ENCODE measurements around the gene NTNG1.

NTNG1 gene

DNA sequence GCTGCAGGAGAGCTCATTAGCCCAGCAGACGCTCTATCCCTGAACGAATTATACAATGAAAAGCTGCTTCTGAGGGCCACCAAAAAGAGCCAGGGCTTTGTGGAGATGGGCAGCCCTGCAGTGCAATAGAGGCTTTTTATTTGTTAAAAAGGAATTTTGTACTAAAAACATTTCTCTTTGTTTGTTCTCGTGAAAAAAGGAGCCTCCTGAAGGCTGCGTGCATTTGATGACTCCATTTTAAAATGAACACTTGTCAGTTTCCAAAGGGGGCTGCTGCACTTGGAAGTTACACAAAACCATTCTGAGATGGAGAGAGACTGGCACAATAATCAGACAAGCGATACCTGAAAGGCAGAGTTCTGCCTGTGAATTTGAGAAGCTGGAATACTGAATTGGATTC lies 202.8 kb downstream of the NTNG1 start:
- no peak for DNase-seq

- DNase-seq: no peak
These were observed 203.5 kb downstream of the NTNG1 start for GRCh38 chr1:107344268-107344760.

- DNase-seq: no peak
These were observed 204.0 kb downstream of the NTNG1 start for GRCh38 chr1:107344836-107345235.

GRCh38 chr1:107352850-107353249 lies 212.0 kb downstream of the NTNG1 start:
- DNase-seq: no peak

GRCh38 chr1:107357376-107357775 lies 216.5 kb downstream of the NTNG1 start:
- no peak for DNase-seq

DNA sequence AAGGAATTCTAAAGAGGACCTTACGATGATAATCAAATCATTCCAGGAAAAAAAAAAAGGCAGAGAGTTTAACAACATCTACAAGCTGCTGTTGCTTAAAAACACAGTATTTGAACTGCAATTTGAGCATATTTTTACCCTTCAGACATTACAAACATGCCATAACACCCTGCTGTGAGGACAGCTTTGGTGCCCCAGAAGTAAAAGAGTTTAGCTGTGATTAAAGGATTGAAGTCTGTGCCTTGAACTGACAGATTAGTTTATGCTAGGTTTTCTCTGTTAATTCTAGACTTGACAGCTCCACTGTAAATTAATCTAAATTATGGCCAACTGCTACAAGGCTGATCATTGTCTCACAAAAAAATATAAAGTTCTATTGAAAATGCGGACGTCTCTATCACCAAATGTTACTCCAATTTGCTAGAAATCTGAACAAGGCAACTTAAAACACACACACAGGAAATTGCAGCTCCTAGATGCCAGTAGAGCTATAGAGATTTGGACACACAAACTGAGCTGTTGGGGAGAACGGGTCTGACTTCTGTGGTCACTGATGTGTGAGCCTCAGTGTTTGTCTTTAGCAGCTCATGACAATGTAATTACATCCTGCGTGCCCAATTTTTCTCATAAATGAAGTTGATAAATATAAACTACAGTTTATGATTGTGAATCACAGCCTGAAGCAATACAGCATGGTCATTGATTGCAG lies 217.9 kb downstream of the NTNG1 start:
- DNase-seq: no peak

DNA sequence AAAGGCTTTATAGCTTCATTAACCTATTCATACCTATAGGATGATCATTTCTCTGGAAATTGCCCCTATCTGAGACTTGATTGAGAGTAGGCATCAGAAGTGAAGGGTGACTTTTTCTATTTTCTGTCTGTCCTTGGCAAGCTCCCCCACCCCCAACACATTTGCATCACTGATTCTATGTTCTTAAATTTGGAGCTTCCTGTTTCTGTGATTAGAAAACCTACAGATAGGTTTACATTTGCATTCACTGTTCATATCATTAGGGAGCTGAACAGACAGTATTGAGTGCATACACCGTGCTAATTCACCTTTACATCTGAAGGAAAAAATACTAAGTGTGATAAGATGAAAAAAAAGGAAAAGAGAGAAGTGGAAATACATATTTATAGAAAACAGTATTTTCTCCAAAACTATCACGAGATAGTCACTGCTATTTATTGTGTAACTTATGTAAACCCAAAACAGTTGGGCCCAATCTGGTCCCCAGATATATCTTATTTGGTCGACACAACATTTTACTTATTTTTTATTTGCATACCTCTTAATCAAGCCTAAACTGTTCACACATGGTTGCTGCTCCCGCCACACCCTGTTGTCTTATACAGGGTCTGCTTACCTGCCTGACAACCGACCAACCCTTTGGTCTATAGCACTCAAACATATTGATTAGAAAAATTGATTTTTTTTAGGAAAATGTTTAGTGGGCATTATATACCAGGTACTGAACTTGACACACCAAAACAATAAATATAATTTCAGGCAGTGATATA lies 218.8 kb downstream of the NTNG1 start:
- DNase-seq: no peak

DNA sequence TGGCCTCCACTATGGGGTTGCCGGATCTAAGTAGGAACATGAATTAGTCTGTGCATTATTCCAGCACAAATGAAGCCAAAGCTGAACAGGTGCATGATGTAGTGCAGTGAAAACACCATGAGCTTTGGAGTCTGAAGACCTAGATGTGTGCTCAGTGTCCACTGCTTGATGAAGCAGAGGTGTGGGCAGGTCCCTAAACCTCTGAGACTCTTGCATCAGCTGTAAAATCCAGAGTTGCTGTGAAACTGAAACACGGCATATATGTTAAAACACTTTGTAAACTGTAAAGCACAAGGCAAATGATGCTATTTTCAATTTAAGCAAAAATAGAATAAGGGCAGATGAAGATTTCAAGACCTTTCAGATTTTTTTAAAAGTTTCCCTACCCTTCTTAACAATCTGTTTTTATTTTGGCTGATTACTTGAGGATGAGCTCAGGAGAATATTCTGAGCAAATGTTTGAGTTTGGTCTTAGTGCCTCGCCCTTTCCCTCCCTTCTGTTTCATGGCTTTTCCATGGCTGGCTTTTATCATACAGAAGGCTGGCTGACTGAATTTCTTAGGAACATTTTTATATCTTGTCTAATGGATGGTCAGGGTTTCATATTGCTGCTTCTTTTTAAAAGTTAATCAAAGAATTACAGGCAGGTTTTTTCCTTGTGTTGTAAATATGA lies 221.8 kb downstream of the NTNG1 start:
- no peak for DNase-seq

- no peak for DNase-seq
These were observed 222.3 kb downstream of the NTNG1 start for GRCh38 chr1:107363154-107363553.

- no peak for DNase-seq
These were observed 224.8 kb downstream of the NTNG1 start for GRCh38 chr1:107365527-107366240.

DNA sequence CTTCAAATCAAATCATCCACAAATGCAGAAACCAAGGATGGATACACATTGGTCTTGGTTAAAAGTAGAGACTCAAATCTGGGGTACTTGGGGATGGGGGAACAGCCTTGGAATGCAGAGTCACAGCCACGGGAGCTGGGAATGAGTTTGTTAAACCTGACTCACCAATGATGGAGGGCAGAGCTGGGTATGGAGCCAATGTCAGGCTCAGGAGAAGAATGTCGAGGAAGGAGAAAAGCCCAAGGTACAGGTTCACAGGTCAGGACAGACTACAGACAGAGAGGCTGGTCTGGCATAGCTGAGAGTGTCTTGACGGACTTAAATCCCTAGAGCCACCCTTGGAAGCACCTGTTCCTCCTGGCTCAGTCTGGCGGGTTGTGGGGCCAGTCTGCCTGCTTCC lies 237.6 kb downstream of the NTNG1 start:
- no peak for DNase-seq

- DNase-seq: no peak
These were observed 238.0 kb downstream of the NTNG1 start for GRCh38 chr1:107378866-107379265.

- no peak for DNase-seq
These were observed 239.0 kb downstream of the NTNG1 start for GRCh38 chr1:107379826-107380225.

DNA sequence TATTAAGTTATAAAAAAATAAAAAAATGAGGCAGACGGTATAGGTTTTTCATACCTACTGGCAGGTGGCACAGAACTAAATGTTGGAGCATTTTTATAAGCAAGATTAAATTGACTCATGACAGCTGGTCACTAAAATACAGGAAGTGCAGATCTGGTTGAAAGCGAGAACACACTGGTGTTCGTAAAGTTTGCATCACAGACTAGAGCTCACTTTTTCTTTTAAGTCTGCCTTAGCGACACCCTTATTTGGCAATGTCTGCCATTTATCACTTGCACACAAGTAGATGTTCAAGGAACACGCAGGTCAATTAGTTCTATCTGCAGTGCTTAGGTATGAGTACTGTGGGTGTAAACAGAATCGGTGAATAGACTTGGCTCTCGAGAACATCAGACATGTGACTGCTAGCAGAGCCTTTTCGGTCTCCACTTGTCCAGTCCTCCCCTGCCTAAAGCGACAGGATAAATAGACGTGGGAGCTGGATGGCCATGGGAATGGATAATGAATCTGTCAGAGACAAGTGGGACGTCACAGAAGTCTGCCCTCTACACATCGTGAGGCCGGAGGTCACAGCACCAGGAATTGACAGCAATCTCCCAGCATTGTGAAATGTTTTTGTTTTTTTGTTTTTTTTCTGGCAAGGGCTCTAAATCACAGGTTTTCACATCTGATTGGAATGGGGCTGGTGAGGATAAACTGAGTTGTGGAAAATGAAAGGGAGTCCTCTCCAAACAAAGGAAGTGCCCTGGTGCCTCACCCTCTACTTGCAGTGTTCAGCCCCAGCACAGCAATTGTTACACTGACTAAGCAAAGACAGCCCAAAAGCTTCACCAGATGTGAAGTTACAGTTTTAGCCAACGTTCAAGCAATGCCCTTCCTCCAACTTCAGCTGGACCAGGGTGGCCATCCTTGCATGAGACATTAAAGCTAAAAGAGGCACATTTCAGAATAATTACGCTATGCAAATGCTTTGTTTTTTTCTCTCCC lies 248.9 kb downstream of the NTNG1 start:
- DNase-seq: no peak

DNA sequence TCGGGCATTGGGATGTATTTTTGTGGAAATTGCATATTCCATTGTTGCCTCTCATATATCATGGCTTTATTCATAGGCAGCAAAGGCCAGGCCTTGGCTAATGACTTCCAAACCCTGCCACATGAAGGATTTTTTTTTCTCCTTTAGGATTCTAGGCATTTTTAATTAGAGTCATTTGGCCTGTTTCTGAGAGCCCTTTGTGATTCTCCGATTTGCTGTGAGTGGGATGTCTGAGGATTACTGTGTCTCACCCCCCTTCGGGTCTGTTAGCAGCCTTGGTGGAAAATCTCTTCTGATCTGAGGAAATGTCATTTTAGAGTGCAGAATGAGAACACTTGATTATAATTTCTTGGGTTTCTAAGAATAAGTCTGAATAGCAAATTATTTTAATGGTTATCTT lies 253.5 kb downstream of the NTNG1 start:
- no peak for DNase-seq

- no peak for DNase-seq
These were observed 260.9 kb downstream of the NTNG1 start for GRCh38 chr1:107401704-107402103.

DNA sequence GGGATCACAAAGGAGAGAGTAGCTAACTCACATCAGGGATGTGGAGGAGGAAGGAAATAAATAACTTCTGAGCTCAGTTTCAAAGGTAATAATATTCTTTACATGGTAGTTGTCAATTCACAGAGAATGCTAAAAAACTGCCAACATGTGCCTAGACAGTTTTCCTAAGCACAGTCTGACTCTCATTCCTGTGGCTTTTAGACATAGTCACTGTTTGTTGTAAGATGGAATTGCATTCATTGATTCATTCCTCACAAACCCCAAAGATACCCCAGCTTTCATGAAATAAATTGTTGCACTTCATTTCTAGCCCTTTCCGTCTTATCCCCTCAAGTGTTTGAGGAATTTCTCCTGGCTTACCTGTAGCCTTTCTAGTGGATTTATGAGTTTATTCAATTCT lies 263.9 kb downstream of the NTNG1 start:
- no peak for DNase-seq

- no peak for DNase-seq
These were observed 264.4 kb downstream of the NTNG1 start for GRCh38 chr1:107405236-107405635.

GRCh38 chr1:107407011-107407410 lies 266.2 kb downstream of the NTNG1 start:
- no peak for DNase-seq

- no peak for DNase-seq
These were observed 272.7 kb downstream of the NTNG1 start for GRCh38 chr1:107413546-107413945.

- DNase-seq: no peak
These were observed 273.1 kb downstream of the NTNG1 start for GRCh38 chr1:107413951-107414350.

- DNase-seq: no peak
These were observed 273.7 kb downstream of the NTNG1 start for GRCh38 chr1:107414550-107414949.

Data from NCI-H1105 (cell line).